H1 (cell line): ENCODE data around the gene TBC1D22A.

Experiments used
- ASH2L ChIP-seq: fragments of 200-600, 300-600 bp; sonication (generic); IDR thresholded peaks from one replicate; pipeline ENCODE4 v1.7.1; 2017; ENCODE audit warnings: low read length
- CEBPB ChIP-seq: IDR thresholded peaks from 2 replicates; pipeline ENCODE4 v1.6.1; 2012; ENCODE audit warnings: low read depth, low read length
- CTCF ChIP-seq, 3 experiments: IDR thresholded peaks; 1 replicate in 2 of 3; 2 replicates in 1 of 3; pipeline versions ENCODE4 v1.5.1 to v1.6.1; 2011; ENCODE audit warnings: low read length in 3 of 3, mild to moderate bottlenecking in 3 of 3, inconsistent platforms in 2 of 3, low read depth in 1 of 3, moderate library complexity in 1 of 3; ENCODE audit not compliant: insufficient read depth in 1 of 3; ENCODE audit errors: control extremely low read depth in 1 of 3
- E2F6 ChIP-seq: IDR thresholded peaks from 2 replicates; pipeline ENCODE4 v1.6.1; 2012; ENCODE audit warnings: inconsistent platforms
- GABPA ChIP-seq: IDR thresholded peaks from 2 replicates; pipeline ENCODE4 v1.6.1; 2011; ENCODE audit warnings: mild to moderate bottlenecking, low read length, moderate library complexity, borderline replicate concordance; ENCODE audit not compliant: insufficient read depth
- JUN ChIP-seq: IDR thresholded peaks from 2 replicates; pipeline ENCODE4 v1.6.1; 2011; ENCODE audit warnings: low read depth, mild to moderate bottlenecking, improper control_type of control experiment, low read length
- JUND ChIP-seq: IDR thresholded peaks from 2 replicates; pipeline ENCODE4 v1.6.1; 2011; ENCODE audit warnings: mild to moderate bottlenecking, improper control_type of control experiment, low read length
- NRF1 ChIP-seq: IDR thresholded peaks from 2 replicates; pipeline ENCODE4 v1.6.1; 2011; ENCODE audit warnings: mild to moderate bottlenecking, low read depth, low read length, improper control_type of control experiment
- PHF8 ChIP-seq: fragments of 200-600 bp; sonication (generic); conservative IDR thresholded peaks from 2 replicates; pipeline ENCODE4 v1.7.1; 2012; ENCODE audit warnings: low read depth, mild to moderate bottlenecking, inconsistent platforms, low read length, moderate library complexity
- POLR2A ChIP-seq, 2 experiments: IDR thresholded peaks; 1 replicate in 1 of 2; 2 replicates in 1 of 2; pipeline ENCODE4 v1.6.1; 2011; ENCODE audit warnings: low read depth in 2 of 2, low read length in 2 of 2, mild to moderate bottlenecking in 2 of 2; ENCODE audit errors: control extremely low read depth in 1 of 2
- RNF2 ChIP-seq: fragments of 200-900, 300-1000 bp; sonication (generic); IDR thresholded peaks from 2 replicates; pipeline ENCODE4 v1.7.1; 2016; ENCODE audit warnings: borderline replicate concordance, low read depth, mild to moderate bottlenecking, antibody characterized with exemption, low read length; ENCODE audit not compliant: poor library complexity, severe bottlenecking; ENCODE audit errors: missing control alignments
- SP2 ChIP-seq: IDR thresholded peaks from 2 replicates; pipeline ENCODE4 v1.6.1; 2012; ENCODE audit warnings: mild to moderate bottlenecking, low read length, inconsistent platforms

- TF ChIP-seq GABPA (no peak), NRF1 (no peak), CTCF (IDR thresholded peaks at IDR 0.05; ENCODE audit: control extremely low read depth in 1 of 3, insufficient read depth in 1 of 3, low read depth in 1 of 3, low read length in 3 of 3) (no peak), PHF8 (no peak), SP2 (no peak), POLR2A (IDR thresholded peaks at IDR 0.05; ENCODE audit: control extremely low read depth in 1 of 2, low read depth in 2 of 2, low read length in 2 of 2) (no peak), JUND (no peak), ASH2L (no peak), CEBPB (no peak), E2F6 (no peak), JUN (no peak), RNF2 (no peak)
These were observed 430.4 kb downstream of the TBC1D22A start for GRCh38 chr22:47192651-47193437.
